Endothelial cell of umbilical vein (primary cell): ENCODE results near the gene RAB39A. TPM values are rescaled to one million over a fixed set of nuclear protein-coding genes. Genes with fewer than 3 reads are reported as not detected.

Experiments used
- BruUV-seq: library from RNA; stranded (reverse); fragments of 400-500 nt; replicated peaks from 2 replicates; lab custom pipeline; 2021; lab: Mats Ljungman, UMichigan
- CTCF ChIA-PET: fragments of 300-600, 350-600 bp; sonication (Branson Sonifier 250); formaldehyde crosslinking; loops from one replicate; lab custom pipeline; 2021; ENCODE audit warnings: antibody characterized with exemption, inconsistent platforms; lab: Charles Lee
- POLR2A ChIA-PET: fragments of 300-600, 350-600 bp; sonication (Branson Sonifier 250); formaldehyde crosslinking; loops from one replicate; lab custom pipeline; 2021; ENCODE audit warnings: antibody characterized with exemption, inconsistent platforms; lab: Charles Lee
- DNase-seq: peaks from one replicate; pipeline ENCODE4 v3.0.0-alpha.2; 2011; ENCODE audit warnings: low read depth, low spot score
- FAIRE-seq: peaks from 2 replicates; lab custom pipeline; 2011; peaks lifted over from hg19 to GRCh38; lab: Jason Lieb, UNC
- H2AFZ ChIP-seq: 2 replicates; pipeline ENCODE4 v1.6.0; 2012; ENCODE audit warnings: low read depth, low read length, control low read depth, inconsistent platforms
- H3K27ac ChIP-seq: 2 replicates; pipeline ENCODE4 v1.5.1; 2011; ENCODE audit warnings: low read depth, mild to moderate bottlenecking, control low read depth, low read length, moderate library complexity; ENCODE audit not compliant: insufficient read depth
- H3K27me3 ChIP-seq, 2 experiments: 2 replicates each; pipeline versions ENCODE4 v1.6.0 to v1.6.1; 2011; ENCODE audit warnings: low read length in 2 of 2, mixed read lengths in 1 of 2; ENCODE audit not compliant: control insufficient read depth in 2 of 2, insufficient read depth in 2 of 2
- H3K36me3 ChIP-seq, 2 experiments: 2 replicates in 1 of 2; 3 replicates in 1 of 2; pipeline ENCODE4 v1.5.1; 2011; ENCODE audit warnings: low read length in 2 of 2, mild to moderate bottlenecking in 1 of 2, moderate library complexity in 1 of 2; ENCODE audit not compliant: control insufficient read depth in 2 of 2, insufficient read depth in 2 of 2; ENCODE audit errors: extremely low read depth in 1 of 2
- H3K4me1 ChIP-seq: 3 replicates; pipeline ENCODE4 v1.5.1; 2011; ENCODE audit warnings: mild to moderate bottlenecking, low read length; ENCODE audit not compliant: control insufficient read depth, insufficient read depth; ENCODE audit errors: extremely low read depth
- H3K4me2 ChIP-seq: 2 replicates; pipeline ENCODE4 v1.6.1; 2011; ENCODE audit warnings: low read length, control low read depth, mixed read lengths; ENCODE audit not compliant: insufficient read depth
- H3K4me3 ChIP-seq, 3 experiments: fragments of 200-600 bp in 1 of 3; sonication (generic), shearing (Covaris generic) in 1 of 3; replicated peaks in 1 of 3; 2 replicates each; pipeline ENCODE4 v1.5.1; 2011 to 2016; ENCODE audit warnings: control low read depth in 3 of 3, low read length in 3 of 3, mild to moderate bottlenecking in 2 of 3, inconsistent platforms in 1 of 3, low read depth in 1 of 3, moderate library complexity in 1 of 3; ENCODE audit not compliant: insufficient read depth in 1 of 3
- H3K79me2 ChIP-seq: 2 replicates; pipeline ENCODE4 v1.6.0; 2012; ENCODE audit warnings: low read length, inconsistent platforms; ENCODE audit not compliant: control insufficient read depth, insufficient read depth
- H3K9ac ChIP-seq: replicated peaks from 2 replicates; pipeline ENCODE3; 2011; ENCODE audit warnings: low read length, control low read depth; ENCODE audit not compliant: insufficient read depth; ENCODE audit errors: extremely low read depth
- H3K9me1 ChIP-seq: replicated peaks from 3 replicates; pipeline ENCODE4 v1.6.0; 2011; ENCODE audit warnings: mild to moderate bottlenecking, low read length; ENCODE audit not compliant: control insufficient read depth, insufficient read depth; ENCODE audit errors: extremely low read depth
- H3K9me3 ChIP-seq: replicated peaks from 2 replicates; pipeline ENCODE4 v1.5.1; 2012; ENCODE audit warnings: low read length, inconsistent platforms; ENCODE audit not compliant: control insufficient read depth, insufficient read depth
- H4K20me1 ChIP-seq: replicated peaks from 2 replicates; pipeline ENCODE3; 2011; ENCODE audit warnings: mild to moderate bottlenecking, low read length; ENCODE audit not compliant: control insufficient read depth, insufficient read depth; ENCODE audit errors: extremely low read depth
- CTCF ChIP-seq, 2 donors: IDR thresholded peaks; 1 replicate in 1 of 2; 2 replicates in 1 of 2; pipeline ENCODE4 v1.5.1; 2011; ENCODE audit warnings: low read length in 2 of 2, mild to moderate bottlenecking in 2 of 2, moderate library complexity in 2 of 2, control low read depth in 1 of 2, inconsistent platforms in 1 of 2, low read depth in 1 of 2; ENCODE audit not compliant: insufficient read depth in 1 of 2; ENCODE audit errors: extremely low read depth in 1 of 2
- EZH2 ChIP-seq: IDR thresholded peaks from 2 replicates; pipeline ENCODE4 v1.6.1; 2012; ENCODE audit warnings: borderline replicate concordance, low read depth, mild to moderate bottlenecking, moderate library complexity, low read length, inconsistent platforms; ENCODE audit not compliant: severe bottlenecking
- FOS ChIP-seq: IDR thresholded peaks from 2 replicates; pipeline ENCODE4 v1.6.1; 2011; ENCODE audit warnings: mild to moderate bottlenecking, low read length, moderate library complexity, borderline replicate concordance; ENCODE audit not compliant: insufficient read depth
- GATA2 ChIP-seq: IDR thresholded peaks from 2 replicates; pipeline ENCODE4 v1.7.0; 2011; ENCODE audit warnings: low read depth, mild to moderate bottlenecking, moderate library complexity, mixed read lengths, low read length; ENCODE audit not compliant: insufficient read length, insufficient read depth
- JUN ChIP-seq: IDR thresholded peaks from 2 replicates; pipeline ENCODE4 v1.6.1; 2011; ENCODE audit warnings: borderline replicate concordance, low read depth; ENCODE audit not compliant: insufficient read length, insufficient read depth
- MAX ChIP-seq: IDR thresholded peaks from 2 replicates; pipeline ENCODE4 v1.6.1; 2011; ENCODE audit not compliant: insufficient read depth, insufficient read length
- MYC ChIP-seq: IDR thresholded peaks from one replicate; pipeline ENCODE4 v1.6.1; 2011; ENCODE audit warnings: mild to moderate bottlenecking, low read depth, low read length
- POLR2A ChIP-seq: IDR thresholded peaks from 2 replicates; pipeline ENCODE4 v1.6.1; 2012; ENCODE audit warnings: low read depth, mild to moderate bottlenecking, control low read depth, low read length
- POLR2AphosphoS5 ChIP-seq: IDR thresholded peaks from 2 replicates; pipeline ENCODE4 v1.6.1; 2012; ENCODE audit warnings: low read depth, mild to moderate bottlenecking, control low read depth, low read length, moderate library complexity; ENCODE audit not compliant: insufficient read depth
- dilution Hi-C: fragments of 300-500 bp; cut with MboI; formaldehyde crosslinking; loops from one replicate; pipeline ENCODE4 v1.15.0; 2019; ENCODE audit warnings: low sequenced_read_pairs; ENCODE audit not compliant: extremely low pct_ligation_motif_present
- intact Hi-C: fragments of 100-400 bp; cut with micrococcal nuclease; formaldehyde crosslinking; loops from one replicate; pipeline ENCODE4 v1.10.0; 2022
- polyA plus RNA-seq, 4 experiments: library from polyadenylated mRNA; depleted of rRNA in 3 of 4; stranded (reverse) in 3 of 4; unstranded in 1 of 4; fragments of >200 nt; gene quantifications; 2 replicates each; pipeline versions ENCODE4 v1.2.1 to v1.2.3, GENCODE V29; 2011 to 2012; ENCODE audit warnings: missing spikeins in 1 of 4
- total RNA-seq: library from RNA; stranded (reverse); gene quantifications from 2 replicates; pipeline ENCODE4 v1.2.3, GENCODE V29; 2021

Gene RAB39A
- total and polyA plus RNA-seq, 2 donors (not counting 3 experiments of a cell fraction or from before 2014, with no cell fraction given) = not detected

GRCh38 chr11:107961480-107961879 lies 33.2 kb downstream of the RAB39A start:
- H3K4me3 ChIP-seq = no peak overlapping the region
- TF ChIP-seq EZH2 (no peak), GATA2 (no peak)
- no peaks in the 10 kb centered on the region for H3K79me2 ChIP-seq
- no peak for DNase-seq
- no peaks in the 10 kb centered on the region for H3K9me1 ChIP-seq
- no peak overlapping the region for H3K27ac ChIP-seq
- no peaks in the 10 kb centered on the region for H3K36me3 ChIP-seq
- H3K9me3 ChIP-seq = no peaks in the 10 kb centered on the region
- intact Hi-C loops = no loop called here
- H4K20me1 ChIP-seq = no peaks in the 10 kb centered on the region
- H3K27me3 ChIP-seq = peaks cover 3 to 7% of the 10 kb centered on the region in 2 experiments
- H3K9ac ChIP-seq = no peak overlapping the region
- no peaks in the 10 kb centered on the region for H3K4me1 ChIP-seq
- no peak for FAIRE-seq
- BruUV-seq = no TSS peak
- H2AFZ ChIP-seq = no peak overlapping the region
- ChIA-PET CTCF (no interaction called here), POLR2A (no interaction called here)
- dilution Hi-C loops = no loop called here
- no peak overlapping the region for H3K4me2 ChIP-seq

GRCh38 chr11:107962181-107962580 lies 33.9 kb downstream of the RAB39A start:
- H3K27ac ChIP-seq = no peak overlapping the region
- POLR2A ChIA-PET = no interaction called here
- peaks cover 3 to 7% of the 10 kb centered on the region in 2 experiments for H3K27me3 ChIP-seq
- no peaks in the 10 kb centered on the region for H3K9me1 ChIP-seq
- no peaks in the 10 kb centered on the region for H3K36me3 ChIP-seq
- H2AFZ ChIP-seq = no peak overlapping the region
- dilution Hi-C loops = no loop called here
- no peaks in the 10 kb centered on the region for H4K20me1 ChIP-seq
- no peaks in the 10 kb centered on the region for H3K4me1 ChIP-seq
- H3K4me3 ChIP-seq = no peak overlapping the region
- CTCF ChIA-PET = no interaction called here
- DNase-seq (no peak), FAIRE-seq (no peak)
- no peak overlapping the region for H3K9ac ChIP-seq
- no peaks in the 10 kb centered on the region for H3K79me2 ChIP-seq
- no peak for TF ChIP-seq GATA2
- no peak for TF ChIP-seq EZH2
- TF ChIP-seq FOS = no peak
- no peak for TF ChIP-seq CTCF (IDR thresholded peaks at IDR 0.05; ENCODE audit: extremely low read depth in 1 of 2, insufficient read depth in 1 of 2, low read depth in 1 of 2, low read length in 2 of 2)
- no peak for TF ChIP-seq POLR2A
- TF ChIP-seq MAX = no peak
- no peak for TF ChIP-seq MYC
- no peak for TF ChIP-seq POLR2AphosphoS5
- TF ChIP-seq JUN = no peak
- BruUV-seq = no TSS peak
- no peaks in the 10 kb centered on the region for H3K9me3 ChIP-seq
- no peak overlapping the region for H3K4me2 ChIP-seq
- intact Hi-C loops = no loop called here
